ENCODE results near the gene MLXIPL. TPM values are rescaled to one million over a fixed set of nuclear protein-coding genes. Genes with fewer than 3 reads are reported as not detected.

MLXIPL gene
- polyA plus RNA-seq, 1 donor from 2014 or later = 1.8 TPM

DNA sequence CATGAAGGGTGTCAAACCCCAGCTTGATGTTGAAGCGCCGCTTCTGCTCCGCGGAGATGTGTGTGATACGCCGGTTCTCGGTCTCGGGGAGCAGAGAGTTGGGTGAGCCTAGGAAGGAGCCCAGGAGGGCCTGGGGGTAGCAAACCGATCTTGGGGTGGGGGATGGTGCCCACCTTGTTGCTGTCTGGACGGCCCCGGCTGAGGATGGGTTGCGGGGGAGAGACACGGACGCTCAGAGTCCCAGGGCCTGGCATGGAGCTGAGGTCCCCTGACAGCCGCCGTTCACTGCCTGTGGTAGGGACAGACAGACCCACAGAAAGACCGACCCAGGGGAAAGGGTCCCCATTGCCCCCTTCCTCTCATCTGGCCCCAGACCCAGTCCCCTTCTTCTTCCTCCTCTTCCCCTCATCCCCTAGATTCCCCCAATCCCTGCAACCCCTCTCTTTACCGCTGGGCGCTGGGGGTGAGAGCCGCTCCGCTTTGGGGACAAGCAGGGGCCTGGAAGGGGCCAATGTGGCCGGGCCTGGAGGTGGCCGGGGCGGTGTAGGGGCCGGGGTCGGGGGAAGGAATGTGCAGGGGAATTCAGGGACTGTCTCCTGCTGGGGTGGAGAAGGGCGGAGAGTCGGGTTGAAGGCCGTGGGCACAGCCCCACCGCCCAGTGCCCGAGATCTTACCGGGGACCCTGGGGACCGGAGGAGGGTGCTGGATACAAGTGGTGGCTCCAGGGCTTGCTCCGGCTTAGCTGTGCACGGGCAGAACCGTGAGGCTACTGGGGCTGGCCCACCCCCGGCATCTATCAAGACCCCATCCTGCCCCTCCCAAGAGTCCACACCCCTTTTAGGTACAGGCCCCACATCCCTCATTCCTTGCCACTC is 27.9 kb downstream of the MLXIPL start:
- Histone ChIP-seq H4K20me1 (ENCODE audit: insufficient read depth) (no peaks in the 10 kb centered on the region), H3K27ac (ENCODE audit: low read length) (no peak overlapping the region), H3K9me2 (ENCODE audit: insufficient read depth, low read length) (no peaks in the 10 kb centered on the region), H3K9me3 (ENCODE audit: low read length) (no peaks in the 10 kb centered on the region), H3K9ac (ENCODE audit: low read length) (no peak overlapping the region), H2AFZ (ENCODE audit: low read depth, low read length) (no peak overlapping the region), H3K79me2 (replicated peaks; ENCODE audit: insufficient read depth, low read length) (no peaks in the 10 kb centered on the region), H3K27me3 (ENCODE audit: insufficient read depth, low read depth, low read length) (no peaks in the 10 kb centered on the region), H3F3A (ENCODE audit: insufficient read depth, low read length, poor library complexity, severe bottlenecking) (no peaks in the 10 kb centered on the region), H3K4me3 (ENCODE audit: low read length) (no peak overlapping the region), H3K4me2 (ENCODE audit: low read length) (no peak overlapping the region), H3K36me3 (ENCODE audit: insufficient read depth, low read length) (no peaks in the 10 kb centered on the region)
- TF ChIP-seq SMC3 (conservative IDR thresholded peaks at IDR 0.05; ENCODE audit: poor library complexity) = no peak
- TF ChIP-seq POLR2AphosphoS5 (IDR thresholded peaks at IDR 0.05) = no peak
- TF ChIP-seq MXI1 (conservative IDR thresholded peaks at IDR 0.05; ENCODE audit: poor library complexity, severe bottlenecking) = no peak
- TF ChIP-seq EP300 (conservative IDR thresholded peaks at IDR 0.05; ENCODE audit: poor library complexity, severe bottlenecking) = no peak
- TF ChIP-seq RAD21 (conservative IDR thresholded peaks at IDR 0.05) = no peak
- TF ChIP-seq TAF1 (IDR thresholded peaks at IDR 0.05; ENCODE audit: low read depth) = no peak
- TF ChIP-seq EZH2 (IDR thresholded peaks at IDR 0.05; ENCODE audit: borderline replicate concordance, insufficient read depth, low read length, poor library complexity, severe bottlenecking) = no peak
- TF ChIP-seq, protein P1, sequence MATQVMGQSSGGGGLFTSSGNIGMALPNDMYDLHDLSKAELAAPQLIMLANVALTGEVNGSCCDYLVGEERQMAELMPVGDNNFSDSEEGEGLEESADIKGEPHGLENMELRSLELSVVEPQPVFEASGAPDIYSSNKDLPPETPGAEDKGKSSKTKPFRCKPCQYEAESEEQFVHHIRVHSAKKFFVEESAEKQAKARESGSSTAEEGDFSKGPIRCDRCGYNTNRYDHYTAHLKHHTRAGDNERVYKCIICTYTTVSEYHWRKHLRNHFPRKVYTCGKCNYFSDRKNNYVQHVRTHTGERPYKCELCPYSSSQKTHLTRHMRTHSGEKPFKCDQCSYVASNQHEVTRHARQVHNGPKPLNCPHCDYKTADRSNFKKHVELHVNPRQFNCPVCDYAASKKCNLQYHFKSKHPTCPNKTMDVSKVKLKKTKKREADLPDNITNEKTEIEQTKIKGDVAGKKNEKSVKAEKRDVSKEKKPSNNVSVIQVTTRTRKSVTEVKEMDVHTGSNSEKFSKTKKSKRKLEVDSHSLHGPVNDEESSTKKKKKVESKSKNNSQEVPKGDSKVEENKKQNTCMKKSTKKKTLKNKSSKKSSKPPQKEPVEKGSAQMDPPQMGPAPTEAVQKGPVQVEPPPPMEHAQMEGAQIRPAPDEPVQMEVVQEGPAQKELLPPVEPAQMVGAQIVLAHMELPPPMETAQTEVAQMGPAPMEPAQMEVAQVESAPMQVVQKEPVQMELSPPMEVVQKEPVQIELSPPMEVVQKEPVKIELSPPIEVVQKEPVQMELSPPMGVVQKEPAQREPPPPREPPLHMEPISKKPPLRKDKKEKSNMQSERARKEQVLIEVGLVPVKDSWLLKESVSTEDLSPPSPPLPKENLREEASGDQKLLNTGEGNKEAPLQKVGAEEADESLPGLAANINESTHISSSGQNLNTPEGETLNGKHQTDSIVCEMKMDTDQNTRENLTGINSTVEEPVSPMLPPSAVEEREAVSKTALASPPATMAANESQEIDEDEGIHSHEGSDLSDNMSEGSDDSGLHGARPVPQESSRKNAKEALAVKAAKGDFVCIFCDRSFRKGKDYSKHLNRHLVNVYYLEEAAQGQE (IDR thresholded peaks at IDR 0.05; ENCODE audit: borderline replicate concordance) = no peak
- TF ChIP-seq, protein P2, sequence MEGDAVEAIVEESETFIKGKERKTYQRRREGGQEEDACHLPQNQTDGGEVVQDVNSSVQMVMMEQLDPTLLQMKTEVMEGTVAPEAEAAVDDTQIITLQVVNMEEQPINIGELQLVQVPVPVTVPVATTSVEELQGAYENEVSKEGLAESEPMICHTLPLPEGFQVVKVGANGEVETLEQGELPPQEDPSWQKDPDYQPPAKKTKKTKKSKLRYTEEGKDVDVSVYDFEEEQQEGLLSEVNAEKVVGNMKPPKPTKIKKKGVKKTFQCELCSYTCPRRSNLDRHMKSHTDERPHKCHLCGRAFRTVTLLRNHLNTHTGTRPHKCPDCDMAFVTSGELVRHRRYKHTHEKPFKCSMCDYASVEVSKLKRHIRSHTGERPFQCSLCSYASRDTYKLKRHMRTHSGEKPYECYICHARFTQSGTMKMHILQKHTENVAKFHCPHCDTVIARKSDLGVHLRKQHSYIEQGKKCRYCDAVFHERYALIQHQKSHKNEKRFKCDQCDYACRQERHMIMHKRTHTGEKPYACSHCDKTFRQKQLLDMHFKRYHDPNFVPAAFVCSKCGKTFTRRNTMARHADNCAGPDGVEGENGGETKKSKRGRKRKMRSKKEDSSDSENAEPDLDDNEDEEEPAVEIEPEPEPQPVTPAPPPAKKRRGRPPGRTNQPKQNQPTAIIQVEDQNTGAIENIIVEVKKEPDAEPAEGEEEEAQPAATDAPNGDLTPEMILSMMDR (IDR thresholded peaks at IDR 0.05; ENCODE audit: poor library complexity, severe bottlenecking) = no peak

DNA sequence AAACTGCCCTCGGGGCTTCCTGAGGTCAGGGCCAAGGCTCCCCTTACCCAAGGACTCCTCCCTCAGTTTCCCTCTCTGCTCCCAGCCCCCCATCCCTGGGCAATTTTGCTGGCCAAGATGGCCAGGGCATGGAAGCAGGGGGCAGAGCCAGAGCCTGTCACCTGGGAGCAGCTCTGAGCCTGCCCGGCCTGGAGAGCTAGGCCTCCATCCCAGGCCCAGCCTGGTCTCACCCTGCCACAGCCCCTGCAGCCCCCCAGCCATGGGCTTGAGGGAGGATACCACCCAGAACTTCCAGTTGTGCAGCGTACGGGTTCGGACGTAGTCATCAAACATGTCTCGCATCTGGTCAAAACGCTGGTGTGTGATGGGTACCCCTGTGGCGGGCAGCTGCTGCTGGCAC is 29.0 kb downstream of the MLXIPL start:
- no peaks in the 10 kb centered on the region for H3K27me3 ChIP-seq (ENCODE audit: insufficient read depth, low read depth, low read length)
- TF ChIP-seq SMC3 (conservative IDR thresholded peaks at IDR 0.05; ENCODE audit: poor library complexity) (no peak), TAF1 (IDR thresholded peaks at IDR 0.05; ENCODE audit: low read depth) (no peak), EZH2 (IDR thresholded peaks at IDR 0.05; ENCODE audit: borderline replicate concordance, insufficient read depth, low read length, poor library complexity, severe bottlenecking) (no peak), POLR2AphosphoS5 (IDR thresholded peaks at IDR 0.05) (no peak), MXI1 (conservative IDR thresholded peaks at IDR 0.05; ENCODE audit: poor library complexity, severe bottlenecking) (no peak), RAD21 (conservative IDR thresholded peaks at IDR 0.05) (no peak), EP300 (conservative IDR thresholded peaks at IDR 0.05; ENCODE audit: poor library complexity, severe bottlenecking) (no peak)
- TF ChIP-seq, protein P2 (IDR thresholded peaks at IDR 0.05; ENCODE audit: poor library complexity, severe bottlenecking) = no peak
- TF ChIP-seq, protein P1 (IDR thresholded peaks at IDR 0.05; ENCODE audit: borderline replicate concordance) = no peak
- H3K9me2 ChIP-seq (ENCODE audit: insufficient read depth, low read length) = no peaks in the 10 kb centered on the region
- H3K4me2 ChIP-seq (ENCODE audit: low read length) = no peak overlapping the region
- H3K79me2 ChIP-seq (replicated peaks; ENCODE audit: insufficient read depth, low read length) = no peaks in the 10 kb centered on the region
- H3K4me3 ChIP-seq (ENCODE audit: low read length) = no peak overlapping the region
- no peaks in the 10 kb centered on the region for H3K36me3 ChIP-seq (ENCODE audit: insufficient read depth, low read length)
- H3K9ac ChIP-seq (ENCODE audit: low read length) = no peak overlapping the region
- no peaks in the 10 kb centered on the region for H3F3A ChIP-seq (ENCODE audit: insufficient read depth, low read length, poor library complexity, severe bottlenecking)
- H3K27ac ChIP-seq (ENCODE audit: low read length) = no peak overlapping the region
- no peaks in the 10 kb centered on the region for H4K20me1 ChIP-seq (ENCODE audit: insufficient read depth)
- no peak overlapping the region for H2AFZ ChIP-seq (ENCODE audit: low read depth, low read length)
- no peaks in the 10 kb centered on the region for H3K9me3 ChIP-seq (ENCODE audit: low read length)

Measured in neural cell (in vitro differentiated cells).